Activated CD4-positive, alpha-beta T cell treated with anti-CD3 and anti-CD28 coated beads for 4 hours (primary cell): ENCODE measurements around the gene PCNT.
A peak's percentile ranks its signal among the peaks of the same experiment; 100 is the strongest.
"Not testable (repeated sequence)": the region's sequence is repeated elsewhere in the genome, so short reads cannot be mapped to it uniquely, and the experiment has no call there.

ENCODE experiments used
- DNase-seq, 2 donors: peaks; one replicate each; pipeline ENCODE4 v3.0.0-alpha.2; 2020

PCNT gene

DNA sequence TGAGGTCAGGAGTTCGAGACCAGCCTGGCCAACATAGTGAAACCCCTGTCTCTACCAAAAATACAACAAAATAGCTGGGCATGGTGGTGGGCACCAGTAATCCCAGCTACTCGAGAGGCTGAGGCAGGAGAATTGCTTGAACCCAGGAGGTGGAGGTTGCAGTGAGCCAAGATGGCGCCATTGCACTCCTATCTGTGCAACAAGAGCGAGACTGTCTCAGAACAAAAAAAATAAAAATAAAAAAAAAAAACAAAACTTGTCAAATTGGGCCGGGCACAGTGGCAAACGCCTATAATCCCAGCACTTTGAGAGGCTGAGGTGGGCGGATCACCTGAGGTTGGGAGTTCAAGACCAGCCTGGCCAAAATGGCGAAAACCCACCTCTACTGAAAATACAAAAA is 13.7 kb upstream of the PCNT start:
- not testable (repeated sequence) for DNase-seq

DNA sequence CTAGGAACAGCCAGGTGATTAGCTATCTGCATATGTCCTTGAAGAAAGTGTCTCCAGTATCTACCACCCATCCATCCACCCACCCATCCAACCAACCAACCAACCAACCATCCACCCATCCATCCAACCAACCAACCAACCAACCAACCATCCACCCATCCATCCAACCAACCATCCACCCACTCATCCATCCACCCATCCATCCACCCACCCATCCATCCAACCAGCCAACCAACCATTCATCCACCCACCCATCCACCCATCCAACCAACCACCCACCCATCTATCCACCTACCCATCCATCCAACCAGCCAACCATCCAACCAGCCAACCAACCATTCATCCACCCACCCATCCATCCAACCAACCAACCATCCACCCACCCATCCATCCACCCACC is 12.4 kb upstream of the PCNT start:
- DNase-seq: no peak

DNA sequence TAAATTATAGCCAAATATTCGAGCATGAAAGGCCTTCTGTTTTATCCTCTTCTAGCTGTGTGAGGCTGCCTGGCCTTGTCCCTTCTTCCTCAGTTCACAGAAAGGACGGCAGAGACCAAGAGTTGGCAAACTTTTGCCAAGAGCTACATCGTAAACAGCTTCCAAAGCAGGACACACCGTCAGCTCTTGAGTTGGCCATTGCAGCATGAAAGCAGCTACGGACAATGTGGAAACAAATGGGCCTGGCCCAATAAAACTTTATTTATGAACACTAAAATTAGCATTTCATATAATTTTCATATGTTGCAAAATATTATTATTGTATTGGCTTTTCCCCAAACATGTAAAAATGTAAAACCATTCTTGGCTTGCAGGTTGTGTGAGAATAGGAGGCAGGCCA is 11.0 kb upstream of the PCNT start:
- DNase-seq: no peak

DNA sequence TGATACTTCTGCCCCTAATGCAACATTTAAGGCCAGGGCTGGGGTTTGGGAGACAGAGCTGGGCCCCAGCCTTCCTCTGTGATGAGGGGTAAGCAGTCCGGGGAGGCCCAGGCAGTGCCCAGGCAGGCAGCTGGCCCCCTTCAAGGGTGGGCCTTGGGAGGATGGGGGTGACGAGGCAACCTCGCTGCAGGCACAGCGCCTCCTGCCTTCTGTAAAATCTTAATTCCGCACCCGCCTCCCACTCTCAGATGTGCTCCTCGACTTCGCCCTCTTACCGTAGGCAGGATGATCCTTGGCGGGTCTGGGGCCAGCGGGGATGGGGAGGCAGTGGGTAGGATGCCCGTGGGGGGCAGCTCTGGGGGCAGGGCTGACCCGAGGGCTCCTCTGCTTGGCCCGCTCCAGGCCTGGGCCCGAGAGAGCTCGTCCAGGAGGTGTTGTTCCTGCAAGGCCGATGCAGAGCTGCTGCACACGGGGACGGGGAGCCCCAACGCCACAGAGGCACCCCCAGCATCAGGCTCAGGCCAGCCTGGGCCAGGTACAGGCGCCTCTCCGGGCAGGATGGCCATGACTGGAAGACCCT is 9.4 kb upstream of the PCNT start:
- DNase-seq: no peak

DNA sequence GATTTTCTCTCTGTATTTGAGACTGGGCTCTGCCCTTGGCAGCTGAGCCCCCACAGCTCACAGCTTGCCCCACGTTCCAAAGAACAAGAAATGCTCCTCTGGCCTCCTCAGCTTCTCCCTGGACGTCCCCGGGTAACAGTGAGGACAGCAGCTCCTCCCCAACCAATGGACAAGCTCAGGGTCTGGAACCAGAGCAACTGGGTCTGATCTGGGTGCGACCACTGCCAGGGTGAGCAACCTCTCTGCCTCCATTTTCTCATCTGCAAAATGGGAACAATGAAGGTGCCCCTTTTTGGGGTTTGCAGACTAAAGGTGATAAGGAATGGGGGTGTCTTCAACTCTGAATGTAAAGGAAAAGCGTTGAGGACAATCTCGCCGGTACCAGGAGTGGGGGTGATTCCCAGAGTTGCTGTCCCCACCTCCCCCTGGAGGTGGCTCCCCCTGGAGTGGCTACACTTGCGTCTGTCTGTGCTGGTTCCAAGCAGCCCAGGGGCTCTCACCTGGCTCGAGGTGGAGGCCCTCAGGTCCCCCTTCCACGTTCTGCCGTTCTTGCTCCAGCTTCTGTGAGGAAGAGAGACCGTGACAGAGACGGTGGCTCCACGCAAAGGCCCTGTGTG is 7.1 kb upstream of the PCNT start:
- DNase-seq: no peak

DNA sequence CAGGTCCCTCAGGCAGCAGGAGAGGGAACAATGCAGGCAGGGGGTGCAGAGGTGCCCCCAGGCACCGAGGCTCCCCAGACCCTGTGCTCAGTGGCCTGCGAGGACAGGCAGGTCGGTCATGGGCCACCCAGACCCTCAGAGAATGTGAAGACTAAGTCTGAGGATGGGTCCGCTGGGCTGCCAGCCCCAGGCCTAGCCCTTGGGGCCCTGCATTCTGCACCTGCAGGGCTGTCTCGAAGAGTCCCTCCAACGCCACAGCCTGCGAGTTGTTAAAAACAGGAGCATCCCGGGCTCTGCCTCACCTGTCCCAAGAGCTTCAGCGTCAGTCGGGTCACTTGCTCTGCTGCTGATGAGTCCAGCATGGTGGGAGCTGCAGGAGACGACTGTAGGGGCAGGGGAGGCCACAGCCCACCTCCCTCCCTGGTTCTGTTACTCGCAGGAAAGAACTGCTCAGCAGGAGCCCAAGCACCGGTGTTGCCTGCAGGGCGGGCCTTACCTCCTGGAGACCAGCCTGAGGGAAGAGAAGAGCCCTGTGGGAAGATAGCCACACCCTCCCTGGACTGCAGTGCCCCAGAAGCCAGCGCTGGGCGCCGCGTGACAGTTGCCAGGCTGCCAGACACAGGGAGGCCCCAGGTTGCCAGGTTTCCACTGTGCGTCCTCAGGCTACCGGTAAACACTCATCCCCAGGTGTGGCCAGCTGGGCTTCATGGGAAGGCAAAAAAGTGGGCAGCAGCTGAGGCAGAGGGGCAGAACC is 6.1 kb upstream of the PCNT start:
- DNase-seq: no peak

DNA sequence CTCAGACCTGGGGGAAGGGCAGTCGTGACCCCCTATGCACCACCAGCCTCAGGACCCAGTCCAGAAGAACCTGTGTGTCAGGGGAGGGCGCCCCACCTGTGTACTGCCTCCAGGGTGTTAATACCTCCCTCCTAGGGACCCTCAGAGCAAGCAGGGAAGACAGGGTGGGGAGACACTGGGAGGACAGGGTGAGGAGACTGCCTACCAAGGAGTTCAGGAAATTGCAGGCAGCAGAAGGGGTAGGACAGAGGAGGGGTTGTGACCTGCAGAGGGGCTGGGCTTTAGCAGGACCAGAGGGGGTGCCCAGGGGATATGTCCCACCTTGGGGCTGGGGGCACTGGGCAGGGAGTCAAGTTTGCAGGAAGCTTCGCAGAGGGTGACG is 5.5 kb upstream of the PCNT start:
- no peak for DNase-seq

DNA sequence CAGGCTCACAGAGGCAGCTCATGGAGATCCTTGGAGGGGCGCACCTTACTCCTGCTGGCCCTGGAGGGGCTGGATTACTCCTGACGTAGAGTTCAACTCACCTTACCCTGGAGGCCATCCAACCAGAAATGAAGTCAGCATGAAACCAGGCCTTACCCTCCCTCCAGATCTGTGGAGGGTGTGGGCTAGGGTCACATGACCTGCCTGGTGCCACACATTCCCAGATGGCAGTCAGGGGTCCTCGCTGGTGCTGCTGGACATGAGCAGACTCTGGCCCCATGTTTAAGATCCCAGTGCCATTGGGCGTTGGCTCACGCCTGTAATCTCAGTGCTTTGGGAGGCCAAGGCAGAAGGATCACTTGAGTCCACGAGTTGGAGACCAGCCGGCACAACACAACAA is 4.8 kb upstream of the PCNT start:
- DNase-seq: no peak

DNA sequence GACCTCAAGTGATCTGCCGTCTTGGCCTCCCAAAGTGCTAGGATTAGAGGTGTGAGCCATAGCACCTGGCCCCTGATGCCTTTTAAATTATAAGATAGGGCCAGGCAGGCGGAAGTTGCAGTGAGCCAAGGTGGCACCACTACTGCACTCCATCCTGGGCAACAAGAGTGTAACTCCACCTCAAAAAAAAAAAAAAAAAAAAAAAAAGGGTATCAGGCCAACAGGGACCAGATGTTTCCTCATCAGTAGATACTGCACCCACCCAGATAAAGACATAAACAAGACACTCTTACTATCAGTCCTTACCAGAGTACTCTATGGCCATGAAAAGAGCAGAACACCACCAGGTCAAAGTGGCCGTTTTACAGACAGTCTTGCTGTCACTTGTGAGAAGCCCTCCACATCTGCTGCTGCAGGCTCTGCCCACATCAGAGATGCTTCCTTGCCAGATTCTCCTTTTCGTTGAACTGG is 3.6 kb upstream of the PCNT start:
- DNase-seq: no peak

DNA sequence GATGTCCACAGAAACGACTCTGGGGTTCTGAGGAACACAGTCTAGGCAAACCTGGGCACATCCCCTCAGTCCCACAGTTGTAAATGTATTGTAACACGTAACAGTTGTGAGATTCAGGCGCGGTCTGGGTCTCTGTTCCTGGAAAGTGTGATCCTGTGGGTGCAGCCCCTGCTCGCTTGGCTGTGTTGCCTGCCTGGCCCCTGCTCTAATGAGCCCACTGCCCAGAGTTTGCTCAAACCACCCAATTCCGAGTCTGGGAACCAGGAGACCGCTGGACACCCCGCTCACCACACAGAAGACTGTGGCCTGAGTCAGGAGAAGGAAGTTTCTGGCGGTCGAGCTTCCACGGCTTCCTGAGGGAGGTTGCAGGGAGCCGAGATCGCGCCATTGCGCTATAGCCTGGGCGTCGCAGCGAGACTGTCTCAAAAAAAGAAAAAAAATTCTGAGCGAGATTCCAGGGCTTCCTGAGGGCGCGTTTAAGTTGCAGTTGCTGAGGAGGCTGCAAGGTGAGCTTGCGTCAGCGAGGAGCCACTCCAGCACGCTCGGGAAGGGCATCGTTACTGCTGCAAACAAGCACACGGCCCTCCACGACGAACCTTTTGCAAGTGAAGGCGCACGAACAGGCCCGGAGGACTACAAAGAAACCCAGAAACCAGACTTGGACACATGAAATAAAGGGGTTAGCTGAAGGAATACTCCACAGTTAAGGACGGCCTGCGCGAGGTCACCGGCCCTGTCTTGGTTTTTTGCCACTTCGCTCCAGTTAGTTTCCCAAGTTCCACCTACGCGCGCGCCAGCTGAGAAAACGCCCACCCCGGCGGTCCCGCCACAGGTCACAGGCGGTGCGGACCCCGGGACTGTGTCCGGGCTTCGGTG is 1.4 kb upstream of the PCNT start:
- DNase-seq: no peak

DNA sequence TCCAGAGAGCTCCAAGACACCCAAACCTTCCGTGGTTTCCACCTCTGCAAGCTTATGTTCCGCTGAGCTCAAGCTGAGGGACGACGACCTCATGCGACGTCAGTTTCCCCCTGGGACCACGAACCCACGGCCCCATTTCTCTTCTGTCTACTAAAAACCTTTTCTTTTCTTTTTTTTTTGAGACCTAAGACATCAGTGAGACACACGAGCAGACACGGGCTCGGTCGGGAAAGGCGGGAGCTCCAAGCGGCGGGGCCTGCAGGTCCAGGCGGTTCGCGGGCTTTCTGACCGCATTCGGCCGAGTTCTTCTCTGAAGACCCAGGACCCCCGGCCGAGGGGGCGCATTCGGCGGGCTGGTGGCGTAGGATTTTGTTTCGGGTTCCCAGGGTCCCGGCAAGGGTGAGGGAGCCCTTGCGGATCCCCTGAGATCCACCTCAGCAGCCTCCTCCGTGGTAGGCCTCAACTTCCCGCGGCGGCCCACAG is 688 bp upstream of the PCNT start:
- no peak for DNase-seq

DNA sequence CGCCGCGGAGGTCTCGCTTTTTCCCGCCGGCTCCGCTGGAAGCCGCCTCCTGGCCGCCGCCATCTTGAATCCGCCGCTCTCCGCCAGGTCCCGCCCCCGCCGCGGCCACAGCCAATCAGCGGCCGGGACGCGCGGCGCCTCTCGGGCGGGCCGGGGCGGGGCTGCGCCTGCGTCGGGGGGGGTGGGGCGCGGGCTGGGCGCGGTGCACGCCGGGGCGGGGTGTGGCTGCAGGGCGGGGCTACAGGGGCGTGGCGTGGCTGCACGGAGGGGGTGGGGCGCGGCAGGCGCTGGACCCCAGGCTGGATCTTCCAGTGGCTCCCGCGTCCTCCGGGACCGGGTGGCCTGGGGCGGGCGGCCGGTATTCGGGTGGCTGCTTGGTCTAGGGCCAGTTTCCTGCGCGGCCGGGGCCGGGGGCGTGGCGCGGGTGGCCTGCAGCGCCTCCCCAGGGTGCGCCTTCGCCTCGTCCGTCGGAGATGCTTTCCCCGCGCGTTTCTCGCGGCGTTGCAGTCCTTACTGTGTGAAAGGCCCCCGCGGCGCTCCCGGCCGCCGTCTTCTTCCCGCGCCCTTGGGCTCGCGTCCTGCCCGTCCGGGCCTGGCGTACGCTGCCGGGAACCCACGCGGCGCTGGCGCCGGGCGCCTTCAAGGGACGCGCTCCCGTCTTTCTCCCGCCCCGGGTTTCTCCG is 575 bp downstream of the PCNT start:
- DNase-seq: peak; percentile 85 to 90

DNA sequence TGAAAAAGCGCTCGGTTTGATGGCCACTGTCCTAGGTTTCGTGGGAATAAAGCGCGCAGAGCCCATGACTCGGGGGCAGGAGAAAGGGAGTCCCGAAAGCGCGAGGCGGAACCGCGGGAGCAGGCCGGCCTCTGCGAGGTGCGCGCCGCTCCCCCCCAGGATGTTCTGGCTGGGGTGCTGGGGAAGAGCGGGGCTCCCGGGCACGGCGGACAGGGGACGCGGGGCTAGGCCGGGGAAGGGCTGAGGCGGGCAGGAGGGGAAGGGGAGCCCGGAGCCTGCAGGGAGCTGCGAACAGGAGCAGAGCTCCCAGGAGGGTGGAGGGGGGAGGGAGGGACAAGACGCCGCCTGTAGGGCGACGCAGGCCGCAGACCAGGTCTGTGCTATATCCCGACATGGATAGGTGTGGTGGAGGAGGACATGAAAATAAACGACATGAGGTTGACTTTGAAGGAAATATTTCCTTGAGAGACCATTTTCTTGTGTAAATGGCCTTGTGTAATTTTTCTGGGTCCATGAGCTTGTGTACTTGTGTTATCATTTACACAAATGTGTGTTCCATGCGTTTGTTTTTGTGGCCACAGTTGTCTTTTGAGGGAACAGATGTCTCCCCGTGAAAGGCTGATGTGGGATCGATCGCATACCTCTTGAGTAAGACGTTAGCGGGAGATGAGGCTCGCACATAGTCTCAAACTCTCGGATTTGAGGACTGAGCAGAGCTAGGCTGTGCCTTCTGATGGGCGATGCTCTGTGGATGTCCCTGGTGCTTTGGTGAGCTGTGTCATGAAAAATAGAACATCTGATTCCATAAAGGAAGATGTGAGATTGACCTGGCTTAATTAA is 1.3 kb downstream of the PCNT start:
- peak; percentile 22 to 27 for DNase-seq

DNA sequence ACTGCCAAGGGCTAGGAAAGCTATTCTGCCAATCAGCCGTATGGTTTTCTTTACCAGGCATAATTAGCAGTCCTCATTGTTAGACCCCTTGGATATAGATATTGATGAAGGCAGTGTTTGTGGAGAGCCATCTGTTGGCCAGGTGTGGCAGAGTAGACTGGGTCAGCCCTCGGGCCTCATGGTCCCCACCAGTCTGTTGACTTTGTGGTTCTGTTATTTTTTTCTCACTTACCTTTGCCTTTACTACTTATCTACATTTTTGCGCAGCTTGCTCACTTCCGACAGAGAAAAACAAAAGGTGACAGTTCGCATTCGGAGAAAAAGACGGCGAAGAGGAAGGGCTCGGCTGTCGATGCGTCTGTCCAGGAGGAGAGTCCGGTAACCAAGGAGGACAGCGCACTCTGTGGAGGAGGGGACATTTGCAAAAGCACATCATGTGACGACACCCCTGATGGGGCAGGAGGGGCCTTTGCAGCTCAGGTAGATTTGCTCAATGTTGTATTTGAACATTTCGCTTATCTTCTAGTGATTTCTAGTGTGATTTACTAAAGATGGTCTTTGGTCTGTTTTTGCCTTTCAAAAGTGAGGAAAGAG is 2.3 kb downstream of the PCNT start:
- no peak for DNase-seq

DNA sequence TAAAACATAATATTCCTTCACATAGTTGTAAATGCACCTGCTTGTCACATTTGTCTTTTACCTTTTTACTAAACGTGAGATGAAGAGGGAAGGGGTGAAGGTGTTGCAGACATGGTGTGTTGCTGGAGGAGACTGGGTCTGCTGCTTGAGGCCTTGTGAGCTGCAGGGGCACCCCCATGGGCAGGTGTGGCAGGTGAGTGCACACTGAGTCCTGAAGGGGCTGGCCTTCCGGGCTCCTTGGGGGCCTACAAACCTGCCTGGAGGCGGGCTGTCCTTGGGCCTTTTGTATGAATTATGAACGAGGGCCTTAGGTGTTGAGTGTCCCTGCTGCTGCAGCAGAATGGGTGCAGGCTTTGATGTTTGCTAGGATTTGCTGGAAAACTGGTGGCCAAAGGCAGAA is 3.8 kb downstream of the PCNT start:
- no peak for DNase-seq

DNA sequence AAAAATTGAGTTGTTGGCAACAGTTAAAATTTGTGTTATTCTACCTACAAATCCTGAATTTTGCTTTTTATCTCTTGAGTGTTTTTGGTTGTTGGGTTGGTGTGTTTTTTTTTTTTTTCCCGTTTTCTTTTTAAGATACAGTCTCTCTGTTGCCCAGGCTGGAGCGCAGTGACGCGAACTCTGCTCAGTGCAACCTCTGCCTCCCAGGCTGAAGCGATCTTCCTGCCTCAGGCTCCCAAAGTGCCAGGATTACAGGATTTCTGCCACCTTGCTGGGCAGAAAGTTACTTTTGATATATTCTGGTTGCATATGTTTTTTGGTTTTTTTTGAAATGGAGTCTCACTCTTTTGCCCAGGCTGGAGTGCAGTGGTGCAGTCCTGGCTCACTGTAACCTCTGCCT is 4.2 kb downstream of the PCNT start:
- DNase-seq: no peak

DNA sequence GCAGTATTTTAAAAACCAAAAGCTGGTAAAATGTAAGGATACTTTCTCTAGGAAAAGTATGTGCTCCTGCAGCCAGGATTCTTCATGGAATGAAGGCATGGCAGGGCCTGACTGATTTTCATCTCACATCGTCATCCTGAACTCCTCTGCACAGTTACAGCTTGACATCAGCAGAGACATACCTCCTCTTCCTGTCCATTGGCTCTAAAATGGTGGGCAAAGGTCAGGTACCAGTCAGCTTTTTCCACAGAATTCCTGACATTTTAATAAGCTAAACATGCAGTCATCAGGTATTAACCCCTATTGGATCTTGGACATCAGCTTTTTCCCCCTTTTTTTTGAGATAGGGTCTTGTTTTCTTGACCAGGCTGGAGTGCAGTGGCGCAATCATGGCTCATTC is 5.8 kb downstream of the PCNT start:
- DNase-seq: no peak

DNA sequence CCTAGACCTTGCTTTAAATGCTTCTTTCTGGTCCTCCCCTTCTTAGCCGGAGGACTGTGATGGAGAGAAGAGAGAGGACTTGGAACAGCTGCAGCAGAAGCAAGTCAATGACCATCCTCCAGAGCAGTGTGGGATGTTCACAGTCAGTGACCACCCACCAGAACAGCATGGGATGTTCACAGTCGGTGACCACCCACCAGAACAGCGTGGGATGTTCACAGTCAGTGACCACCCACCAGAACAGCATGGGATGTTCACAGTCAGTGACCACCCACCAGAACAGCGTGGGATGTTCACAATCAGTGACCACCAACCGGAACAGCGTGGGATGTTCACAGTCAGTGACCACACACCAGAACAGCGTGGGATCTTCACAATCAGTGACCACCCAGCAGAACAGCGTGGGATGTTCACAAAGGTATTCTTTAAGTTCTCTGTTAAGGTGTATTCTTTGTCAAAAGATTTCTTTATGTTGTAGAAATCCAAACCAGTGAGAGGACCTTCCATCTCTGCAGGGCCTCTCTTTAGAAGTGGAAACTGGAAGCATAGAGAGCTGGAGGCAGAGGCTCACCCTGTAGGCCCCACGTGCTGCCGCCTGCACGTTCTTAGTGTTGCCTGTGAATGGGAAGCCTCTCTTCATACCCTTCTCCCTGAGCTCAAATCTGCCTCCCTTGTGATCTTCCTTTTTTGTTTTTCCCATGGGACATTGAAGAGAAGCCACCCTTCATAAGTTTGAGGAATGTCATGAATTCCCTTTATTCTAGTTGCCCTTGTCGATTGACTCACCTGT is 10.6 kb downstream of the PCNT start:
- DNase-seq: no peak

DNA sequence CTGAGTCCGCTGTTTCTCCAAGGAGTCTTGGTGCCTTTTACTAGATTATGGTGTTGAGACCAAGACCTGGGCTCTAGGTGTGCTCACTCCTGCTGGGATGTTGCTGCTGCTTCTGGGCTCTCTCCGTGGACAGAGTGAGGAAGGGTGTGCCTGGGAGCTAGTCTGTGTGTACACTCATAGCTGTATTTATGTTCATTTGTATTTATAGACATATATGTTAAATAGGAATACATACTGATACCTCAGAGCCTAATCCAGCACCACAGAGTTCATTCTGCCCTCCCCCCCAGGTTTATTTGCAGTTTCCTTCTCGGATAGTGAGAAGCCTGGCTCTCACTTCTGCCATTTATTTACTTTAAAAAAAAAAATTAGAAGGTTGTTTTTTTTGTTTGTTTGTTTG is 12.6 kb downstream of the PCNT start:
- no peak for DNase-seq

DNA sequence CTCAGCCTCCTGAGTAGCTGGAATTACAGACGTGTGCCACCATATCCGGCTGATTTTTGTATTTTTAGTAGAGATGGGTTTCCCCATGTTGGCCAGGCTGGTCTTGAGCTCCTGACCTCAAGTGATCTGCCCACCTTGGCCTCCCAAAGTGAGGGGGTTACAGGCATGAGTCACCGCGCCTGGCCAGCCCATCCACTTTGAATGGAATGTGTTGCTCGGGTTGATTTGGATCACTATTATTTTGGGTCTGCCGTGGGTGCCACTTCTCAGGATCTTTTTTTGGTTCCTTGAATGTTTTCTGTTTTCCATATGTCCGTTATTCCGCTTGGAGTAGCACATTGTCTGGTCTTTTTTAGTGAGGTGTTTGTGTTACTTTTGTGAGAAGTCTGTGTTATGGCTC is 17.0 kb downstream of the PCNT start:
- DNase-seq: no peak
